SKM-1 treated with dmso at 0.1 percent for 144 hours (cell line): ENCODE results near the gene ACTA2.

Experiments used
- DNase-seq: peaks from one replicate; lab custom pipeline; 2025; ENCODE audit not compliant: unreplicated experiment; lab: John Stamatoyannopoulos, UW

ACTA2 gene

DNA sequence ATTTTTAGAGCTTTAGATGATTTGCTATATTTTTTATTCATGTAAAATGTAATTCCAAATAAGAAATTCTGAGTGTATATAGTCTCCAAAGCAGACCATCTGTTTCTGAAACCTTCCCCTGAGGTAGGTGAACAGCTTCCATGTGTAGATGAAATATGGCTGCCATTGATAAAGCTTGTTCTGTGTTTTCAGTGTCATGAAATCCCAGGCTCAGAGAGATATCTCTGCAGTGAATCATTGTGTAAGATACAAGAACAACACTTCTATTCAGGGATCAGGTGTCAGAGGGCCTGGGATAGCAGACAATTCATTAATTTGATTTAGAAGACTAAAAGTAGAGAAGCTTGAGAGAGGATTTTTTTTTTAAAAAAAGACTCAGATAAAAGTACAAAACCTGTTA lies 29.1 kb downstream of the ACTA2 start:
- no peak for DNase-seq

DNA sequence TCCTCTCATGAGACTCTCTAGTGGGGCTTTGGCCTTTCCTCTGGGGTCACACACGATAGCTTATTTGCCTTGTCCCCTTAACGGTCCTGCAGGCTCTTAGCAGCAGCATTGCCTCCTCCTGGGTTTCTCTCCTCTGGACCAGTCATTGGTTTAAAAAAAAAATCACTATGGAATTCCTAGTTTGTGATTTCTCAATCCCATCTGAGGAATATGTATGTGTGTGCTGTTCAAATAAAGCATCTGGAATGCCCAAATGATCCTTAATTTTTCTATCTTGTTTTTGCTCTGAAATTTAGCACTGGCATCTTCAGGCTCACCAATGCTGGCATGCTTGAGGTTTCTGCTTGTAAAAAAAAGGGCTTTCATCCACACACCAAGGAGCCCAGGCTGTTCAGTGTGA lies 30.5 kb downstream of the ACTA2 start:
- DNase-seq, result no peak

DNA sequence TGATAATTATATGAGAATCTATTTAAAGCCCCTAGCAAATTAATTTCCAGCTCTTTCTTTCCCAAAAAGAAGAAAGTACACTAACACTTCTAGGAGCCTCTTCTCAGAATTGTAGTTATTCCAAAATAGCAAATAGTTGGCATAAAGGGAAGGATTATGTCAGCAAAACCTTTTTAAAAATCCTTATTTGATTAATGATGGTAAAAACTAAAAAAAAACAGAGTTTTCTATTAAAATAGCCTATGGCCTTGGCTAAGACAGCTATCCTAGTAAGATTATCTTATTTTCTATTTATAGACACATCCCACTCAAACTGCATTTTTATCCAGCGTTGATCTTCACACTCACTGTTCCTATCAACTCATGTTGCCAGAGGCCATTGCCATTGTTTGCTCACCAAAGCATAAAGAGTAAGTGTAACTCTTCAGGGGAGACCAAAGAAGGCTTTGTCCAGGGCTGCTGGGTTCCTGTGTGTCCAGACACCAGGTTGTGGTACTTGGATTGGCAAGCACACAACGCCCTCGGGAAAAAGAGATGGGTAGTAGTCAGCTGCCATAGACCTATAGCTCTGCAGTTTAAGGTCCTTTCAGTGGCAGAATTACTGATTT lies 31.5 kb downstream of the ACTA2 start:
- DNase-seq, result no peak

DNA sequence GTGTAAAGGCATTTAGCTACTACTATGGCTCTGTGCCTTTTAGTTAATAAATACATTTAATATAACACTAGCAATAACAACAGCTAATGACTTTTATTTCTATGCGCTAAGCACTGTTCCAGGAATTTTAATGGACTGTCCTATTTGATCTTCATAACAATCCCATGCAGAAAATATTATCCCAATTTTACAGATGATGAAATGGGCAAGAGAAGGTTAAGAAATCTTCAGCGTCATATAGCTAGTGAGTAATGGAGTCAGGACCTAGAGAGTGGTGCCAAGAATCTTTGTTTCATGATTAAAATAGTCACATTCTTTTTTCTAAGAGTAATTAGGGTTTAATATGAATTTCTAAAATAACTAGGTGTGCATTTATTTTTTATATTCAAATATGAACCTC lies 32.4 kb downstream of the ACTA2 start:
- DNase-seq, result no peak

DNA sequence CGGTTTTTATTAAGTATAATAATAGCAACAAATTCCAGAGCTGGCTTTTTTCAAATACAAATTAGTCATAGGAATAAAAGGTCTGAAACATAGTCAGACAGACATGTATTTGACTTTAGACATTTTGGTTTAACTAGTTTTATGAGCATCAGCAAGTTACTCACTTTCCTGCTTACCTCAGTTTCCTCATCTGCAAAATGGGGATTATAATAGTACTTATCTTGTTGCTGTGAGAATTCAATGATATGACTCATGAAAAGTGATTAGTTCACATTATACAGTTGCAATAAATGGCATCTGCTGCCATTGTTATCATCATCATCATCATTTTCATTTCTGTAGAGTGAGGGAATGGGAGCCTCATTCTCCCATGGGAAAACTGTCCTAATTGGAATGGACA lies 33.5 kb downstream of the ACTA2 start:
- no peak for DNase-seq

DNA sequence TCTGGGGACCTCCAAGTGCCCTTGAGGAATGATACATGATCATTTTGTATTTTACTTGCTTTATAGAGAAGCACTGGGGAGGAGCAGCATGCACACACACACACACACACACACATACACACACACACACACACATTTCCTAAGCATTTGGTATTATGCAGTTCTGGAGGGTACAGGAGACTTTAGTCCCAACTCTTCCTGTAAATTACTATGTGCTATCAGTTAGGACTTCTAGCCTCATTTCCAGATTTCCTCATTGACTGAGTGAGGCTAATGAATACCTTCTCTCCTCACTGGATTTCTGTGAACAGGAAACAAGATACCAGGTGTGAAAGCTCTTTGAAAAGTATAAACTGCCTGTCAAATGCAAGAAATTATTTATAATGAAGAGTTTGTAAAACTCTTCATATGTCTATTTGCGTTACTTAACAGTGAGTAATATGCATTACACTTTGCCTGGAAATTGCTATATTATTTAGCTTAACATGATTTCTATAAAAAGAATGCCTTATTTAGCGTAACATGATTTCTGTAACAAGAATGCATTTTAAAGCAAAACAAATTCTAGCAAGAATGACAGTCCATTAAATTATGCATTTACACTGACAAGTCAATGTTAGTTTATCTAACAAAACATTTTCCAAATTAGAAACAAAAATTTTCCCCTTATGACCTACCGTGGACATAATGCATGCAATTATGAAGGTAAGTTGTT lies 34.2 kb downstream of the ACTA2 start:
- DNase-seq, result no peak

DNA sequence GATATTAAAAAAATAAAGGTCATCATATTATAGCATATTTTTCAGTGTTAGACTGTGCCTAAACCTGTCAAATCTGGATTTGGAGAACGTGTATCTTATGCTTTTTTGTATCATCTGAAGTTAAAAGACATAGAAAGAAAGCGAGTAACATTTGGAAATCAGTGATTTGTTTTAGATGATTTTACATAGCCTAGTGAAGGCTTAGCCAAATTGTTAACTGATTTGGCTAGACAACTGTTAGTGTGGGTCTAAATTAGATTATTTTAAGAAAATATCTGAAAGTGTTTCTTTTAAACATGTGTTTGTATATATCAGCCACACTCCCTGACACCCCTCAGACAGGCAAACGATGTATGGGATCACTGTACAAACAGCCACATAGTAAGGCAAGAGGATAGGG lies 35.6 kb downstream of the ACTA2 start:
- no peak for DNase-seq

DNA sequence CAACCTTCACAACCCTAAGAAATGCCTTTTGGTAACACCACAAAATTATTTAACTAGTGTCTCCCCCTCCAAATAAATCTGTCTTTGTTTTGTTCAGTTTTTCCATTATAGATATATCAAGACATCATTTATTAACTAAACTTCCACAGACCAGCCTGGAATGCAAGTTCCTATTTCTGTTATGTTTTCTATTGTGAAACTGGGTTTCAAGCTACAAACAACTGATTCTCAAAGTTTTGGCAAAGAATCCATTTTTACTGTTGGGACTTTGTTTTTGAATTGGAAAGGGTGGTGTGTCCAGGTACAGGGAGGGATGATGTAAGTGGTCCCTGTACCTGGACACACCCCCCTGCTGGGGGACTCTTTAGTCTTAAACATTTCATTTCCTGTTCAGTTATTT lies 36.3 kb downstream of the ACTA2 start:
- DNase-seq, result no peak

DNA sequence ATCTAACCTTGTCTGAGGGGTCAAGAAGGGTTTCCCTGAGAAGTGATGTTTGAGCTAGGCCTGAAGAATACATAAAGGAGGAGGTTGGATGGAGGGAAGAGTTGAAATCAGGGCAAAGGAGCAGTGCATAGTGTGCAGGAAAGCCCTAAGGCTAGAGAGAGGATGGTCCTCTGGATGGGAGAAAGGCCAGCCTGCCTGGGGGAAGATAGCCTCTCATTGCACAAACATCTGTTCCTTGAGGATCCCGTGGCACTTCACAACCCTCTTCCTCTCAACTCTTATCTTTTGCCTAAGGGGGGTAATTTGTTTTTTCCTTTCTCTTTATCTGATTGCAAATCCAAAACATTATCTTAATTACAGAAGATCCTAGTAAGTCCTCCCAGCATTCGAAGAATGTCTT lies 36.8 kb downstream of the ACTA2 start:
- no peak for DNase-seq

DNA sequence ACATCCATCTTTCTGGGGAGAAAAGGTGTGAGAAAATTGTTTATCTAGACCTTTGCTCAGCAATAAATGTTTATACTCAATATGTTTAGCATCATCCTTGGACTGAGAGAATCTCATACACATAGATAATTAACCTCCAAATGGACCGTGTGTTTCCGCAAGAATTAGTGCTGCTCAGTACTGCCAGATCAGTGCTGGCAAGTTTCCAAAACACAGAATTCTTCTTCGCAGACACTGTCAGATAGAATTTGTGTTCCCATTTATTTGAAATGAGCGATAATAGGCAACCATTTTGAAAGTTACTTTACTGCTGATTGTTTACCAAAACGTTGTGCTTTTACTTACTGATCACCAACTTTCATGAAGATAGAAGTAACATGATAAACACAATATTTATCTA lies 38.8 kb downstream of the ACTA2 start:
- DNase-seq, result no peak

DNA sequence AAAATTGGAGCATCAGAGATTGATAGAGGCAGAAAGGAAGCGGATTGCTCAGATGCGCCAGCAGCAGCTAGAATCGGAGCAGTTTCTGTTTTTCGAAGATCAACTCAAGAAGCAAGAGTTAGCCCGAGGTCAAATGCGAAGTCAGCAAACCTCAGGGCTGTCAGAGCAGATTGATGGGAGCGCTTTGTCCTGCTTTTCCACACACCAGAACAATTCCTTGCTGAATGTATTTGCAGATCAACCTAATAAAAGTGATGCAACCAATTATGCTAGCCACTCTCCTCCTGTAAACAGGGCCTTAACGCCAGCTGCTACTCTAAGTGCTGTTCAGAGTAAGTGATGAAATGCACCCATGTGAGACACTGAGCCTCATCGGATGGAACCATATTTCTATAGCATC lies 39.4 kb downstream of the ACTA2 start:
- DNase-seq, result no peak

DNA sequence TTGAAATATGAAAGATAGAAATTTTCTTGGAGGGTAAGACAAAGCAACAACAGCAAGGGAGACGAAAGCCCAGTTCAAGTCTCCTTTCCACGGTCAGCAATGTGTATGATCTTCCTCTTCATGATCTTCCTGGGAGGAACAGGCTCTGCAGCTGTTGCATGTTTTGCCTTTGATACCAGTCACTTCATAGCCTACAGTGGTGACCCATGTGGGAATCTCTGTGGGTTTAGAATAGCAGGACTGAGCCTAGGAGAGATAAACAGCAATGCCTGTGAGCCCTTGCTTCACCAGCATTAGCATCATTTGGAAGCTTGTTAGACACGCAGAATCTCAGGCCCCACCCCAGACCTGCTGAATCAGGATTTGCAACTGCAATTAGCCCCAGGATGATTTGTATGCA lies 40.7 kb downstream of the ACTA2 start:
- no peak for DNase-seq

DNA sequence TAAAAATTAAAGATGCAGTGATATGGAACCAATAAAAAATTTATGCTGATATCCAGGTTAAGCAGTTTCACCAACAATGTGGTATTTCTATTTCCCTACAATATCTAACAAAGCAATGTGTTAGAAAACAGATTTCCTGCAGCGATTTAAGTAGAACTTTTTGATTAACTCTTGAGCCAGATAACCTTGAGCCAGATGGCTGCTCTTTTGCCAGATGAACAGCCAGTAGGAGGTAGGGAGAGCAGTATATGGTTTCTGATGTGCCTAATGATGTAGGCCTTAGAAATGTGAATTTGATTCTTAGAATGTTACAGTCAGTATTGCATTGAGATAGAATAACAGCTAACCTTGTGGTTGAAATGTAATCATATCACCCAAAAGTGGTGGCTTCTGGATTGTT lies 41.5 kb downstream of the ACTA2 start:
- no peak for DNase-seq

DNA sequence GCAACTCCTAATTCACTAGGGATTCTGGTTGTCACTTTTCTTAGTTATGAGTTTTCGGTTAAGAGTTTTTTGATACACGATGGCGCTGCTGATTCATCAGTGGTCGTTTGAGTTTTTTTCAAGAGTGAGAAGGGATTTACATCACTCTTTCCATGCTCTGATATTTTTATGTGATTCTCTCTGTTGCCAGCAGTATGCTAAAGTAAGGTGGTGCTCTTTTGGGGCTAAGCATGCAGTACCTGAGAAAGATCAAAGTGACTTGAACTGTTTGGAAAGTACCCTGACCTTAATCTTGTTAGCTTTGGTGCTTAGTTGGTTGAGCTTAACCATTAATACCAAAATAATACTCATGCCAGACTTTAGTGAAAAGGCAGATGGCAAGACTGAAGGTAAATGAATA lies 44.4 kb downstream of the ACTA2 start:
- DNase-seq, result no peak

DNA sequence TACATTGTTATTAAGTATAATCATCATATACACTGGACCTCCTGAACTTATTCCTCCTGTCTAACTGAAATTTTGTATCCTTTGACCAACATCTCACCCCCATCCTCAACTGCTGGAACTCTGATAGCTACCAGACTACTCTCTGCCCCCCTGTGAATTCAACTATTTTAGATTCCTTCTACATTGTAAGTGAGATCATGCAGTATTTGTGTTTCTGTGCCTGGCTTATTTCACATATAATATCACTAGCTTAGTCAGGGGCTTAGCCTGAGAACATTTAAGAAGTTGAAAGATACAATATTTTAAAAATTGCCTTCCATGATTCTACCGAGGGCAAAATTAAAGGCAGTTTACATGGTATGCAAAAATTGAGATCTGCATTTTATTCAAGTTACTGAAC lies 45.7 kb downstream of the ACTA2 start:
- no peak for DNase-seq

DNA sequence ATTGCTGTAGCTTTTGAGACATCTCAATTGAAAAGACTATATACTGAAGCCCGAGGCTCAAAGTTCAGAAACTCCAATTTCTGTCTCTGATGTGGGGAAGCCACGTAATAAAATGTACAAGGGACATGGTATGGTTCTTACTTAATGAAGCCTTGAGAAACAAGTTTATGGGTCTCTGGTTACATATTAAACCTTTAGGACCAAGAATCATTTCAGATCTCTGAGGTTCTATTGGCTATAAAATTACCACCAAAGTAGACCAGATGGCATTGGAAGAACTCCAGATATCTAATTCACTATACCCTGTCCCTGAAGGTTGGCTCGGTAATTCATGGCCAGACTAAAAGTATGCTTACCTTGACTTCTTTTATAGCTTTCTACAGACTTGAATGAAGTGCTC lies 48.9 kb downstream of the ACTA2 start:
- no peak for DNase-seq

DNA sequence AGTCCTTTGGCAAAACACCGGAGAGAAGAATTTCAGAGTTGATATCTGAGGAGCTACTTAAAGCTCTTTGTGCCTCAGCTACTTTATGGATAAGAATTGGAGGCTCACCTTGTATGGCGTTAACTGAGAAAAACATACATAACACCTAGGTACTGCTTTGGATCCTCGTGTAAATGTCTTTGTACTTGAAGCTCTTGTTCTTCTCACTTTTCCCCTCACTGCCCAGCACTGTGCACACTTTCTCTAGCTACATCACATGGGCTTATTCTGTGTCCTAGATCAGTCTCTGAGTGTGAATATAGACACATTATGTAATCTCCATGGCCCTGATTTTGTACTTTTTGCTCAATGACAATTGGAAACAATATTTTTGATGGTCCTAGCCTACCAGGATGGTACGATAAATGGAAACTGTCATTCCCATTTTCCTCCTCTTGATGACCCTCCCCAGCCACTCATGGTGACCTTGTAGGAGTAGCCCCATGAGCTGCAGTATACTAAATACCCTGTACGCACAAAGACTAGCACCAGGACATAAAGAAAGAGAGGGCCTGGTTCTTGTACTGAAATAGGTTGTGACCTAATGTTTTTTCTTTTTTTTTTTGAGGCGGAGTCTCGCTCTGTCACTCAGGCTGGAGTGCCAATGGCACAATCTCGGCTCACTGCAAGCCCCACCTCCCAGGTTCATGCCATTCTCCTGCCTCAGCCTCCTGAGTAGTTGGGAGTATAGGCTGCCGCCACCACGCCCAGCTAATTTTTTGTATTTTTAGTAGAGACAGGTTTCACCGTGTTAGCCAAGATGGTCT lies 50.4 kb downstream of the ACTA2 start:
- DNase-seq, result no peak

DNA sequence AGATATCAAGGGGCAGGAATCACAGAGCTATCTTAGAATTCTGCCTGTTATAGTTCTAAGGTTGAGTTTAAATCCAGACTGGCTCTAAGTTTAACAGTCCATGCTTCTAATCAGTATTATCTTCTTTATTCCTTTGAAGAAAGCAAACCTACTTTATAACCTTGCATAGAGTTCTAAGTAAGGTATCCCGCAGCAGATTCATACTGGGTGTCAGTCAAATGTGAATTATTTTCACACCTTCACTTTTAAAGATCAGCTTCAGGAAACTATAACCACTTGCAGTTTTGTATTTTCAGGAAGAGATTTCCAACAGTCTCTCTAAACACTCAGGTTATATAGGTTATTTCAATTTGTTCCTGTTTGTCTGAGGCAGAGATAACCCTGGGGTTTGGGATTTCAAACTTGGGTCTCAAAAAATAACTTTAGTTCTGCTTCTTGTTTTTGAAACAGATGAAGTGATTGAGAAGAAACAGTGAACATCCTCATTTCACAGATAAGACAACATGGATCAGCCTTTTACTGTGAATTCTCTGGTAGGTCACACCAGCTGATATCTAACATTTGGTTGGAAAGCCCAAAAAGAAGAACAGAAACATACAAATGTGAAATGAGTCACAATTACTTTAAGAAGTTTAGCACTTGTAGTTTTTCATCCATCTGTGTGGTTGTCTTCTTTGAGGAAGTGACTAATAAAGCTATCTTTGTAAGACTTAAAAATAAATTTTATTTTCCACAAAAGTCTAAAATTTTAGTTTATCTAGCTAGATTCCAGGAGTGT lies 51.2 kb downstream of the ACTA2 start:
- peak; percentile 45 for DNase-seq

DNA sequence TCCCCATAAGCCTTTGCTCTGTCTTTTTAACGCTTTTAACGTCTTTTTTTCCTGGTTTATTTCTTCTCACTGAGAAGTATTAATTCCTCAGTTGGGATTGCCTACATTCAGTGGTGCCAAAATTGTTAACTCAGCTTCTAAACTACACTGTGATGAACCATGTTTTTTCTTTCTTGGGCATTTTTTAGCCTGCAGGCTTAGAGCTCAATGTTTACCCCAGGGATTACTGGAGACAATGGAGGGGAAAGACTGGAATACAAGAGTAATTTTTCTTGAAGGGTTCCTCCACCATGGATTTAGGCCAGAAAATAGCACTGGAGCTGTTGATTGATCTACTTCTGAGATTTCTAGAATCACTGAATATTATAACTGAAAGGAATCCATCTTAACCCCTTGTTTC lies 52.7 kb downstream of the ACTA2 start:
- no peak for DNase-seq

DNA sequence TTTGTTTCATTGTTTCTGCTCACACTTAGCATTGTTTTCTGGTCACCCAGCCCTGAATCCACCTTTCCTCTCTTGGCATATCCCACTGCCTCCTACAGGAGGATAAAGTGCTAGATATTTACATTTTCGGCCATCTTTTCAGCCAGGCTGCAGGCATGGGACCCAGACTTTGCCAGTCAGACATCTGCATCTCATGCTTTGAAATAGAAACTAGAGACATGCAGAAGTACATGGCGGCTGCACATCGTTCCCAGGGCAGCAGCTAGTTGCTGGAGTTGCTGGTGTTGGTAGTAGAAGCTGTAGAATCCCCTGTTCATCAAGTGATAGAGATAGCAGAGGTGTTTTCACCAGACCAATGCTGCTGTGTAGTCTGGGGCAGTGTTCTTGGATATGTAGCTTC lies 53.8 kb downstream of the ACTA2 start:
- no peak for DNase-seq

DNA sequence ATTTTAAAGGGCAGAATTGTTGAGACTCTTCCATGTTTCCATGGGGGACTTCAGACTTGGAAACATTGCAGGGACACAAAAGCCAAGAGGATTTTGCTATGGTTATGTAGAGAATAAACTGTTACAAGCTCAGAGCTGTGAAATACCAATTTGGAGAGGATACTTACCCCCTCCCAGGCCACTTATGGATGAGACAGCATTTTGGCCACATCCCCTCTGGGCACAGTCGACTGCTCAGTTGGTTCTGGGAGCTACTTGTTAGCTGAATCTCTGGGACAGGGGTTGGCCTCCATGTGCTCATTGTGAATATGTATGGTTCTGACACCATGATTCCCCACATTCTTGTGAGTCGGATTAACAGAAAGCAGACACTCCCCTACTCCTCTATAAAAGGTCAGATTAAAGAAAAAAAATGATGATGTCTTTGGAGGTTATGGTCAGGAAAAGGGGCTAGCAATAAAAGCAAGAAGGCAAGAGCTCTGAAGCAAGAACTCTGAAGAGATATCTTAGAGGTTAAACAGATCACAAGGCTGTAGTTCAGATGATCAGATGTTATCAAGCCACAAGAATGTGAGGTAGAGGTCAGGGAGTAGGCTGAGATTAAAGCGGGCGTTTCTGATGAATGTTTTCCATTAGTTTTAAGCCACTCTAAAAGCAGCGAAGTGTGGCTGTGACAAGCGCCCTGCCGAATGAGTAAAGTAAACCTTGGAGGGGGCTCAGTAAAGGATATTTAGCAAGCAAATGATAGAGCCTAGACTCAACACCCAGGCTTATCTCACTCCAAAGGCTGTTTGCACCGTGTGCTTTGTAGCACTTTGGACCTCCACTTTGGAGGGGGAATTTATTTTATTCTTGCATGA lies 55.3 kb downstream of the ACTA2 start:
- DNase-seq, result no peak
